Gastroesophageal sphincter (tissue), 4 donors: Measurements from ENCODE around the gene KCTD3. TPM values are rescaled to one million over a fixed set of nuclear protein-coding genes. Genes with fewer than 3 reads are reported as not detected.

Experiments
- ATAC-seq: fragments of 150-250 bp; one replicate; pipeline ENCODE4 v1.9.1; 2016; ENCODE audit warnings: mild to moderate bottlenecking, moderate library complexity
- H3K27ac ChIP-seq, 4 donors: fragments of 200-600 bp; sonication (generic) in 3 of 4; 1 replicate in 3 of 4; 2 replicates in 1 of 4; pipeline ENCODE4 v1.5.1; 2016 to 2019
- H3K27me3 ChIP-seq: fragments of 200-600 bp; sonication (generic); one replicate; pipeline ENCODE4 v1.5.1; 2019
- H3K36me3 ChIP-seq, 2 donors: fragments of 200-600 bp; sonication (generic); one replicate each; pipeline ENCODE4 v1.5.1; 2019; ENCODE audit warnings: control low read depth in 1 of 2
- H3K4me1 ChIP-seq, 3 donors: fragments of 200-600 bp; sonication (generic); 1 replicate in 2 of 3; 2 replicates in 1 of 3; pipeline ENCODE4 v1.5.1; 2016 to 2019; ENCODE audit warnings: control low read depth in 2 of 3
- H3K4me3 ChIP-seq, 2 donors: fragments of 200-600 bp; sonication (generic); one replicate each; pipeline ENCODE4 v1.5.1; 2019; ENCODE audit warnings: mild to moderate bottlenecking in 1 of 2, moderate library complexity in 1 of 2
- H3K9me3 ChIP-seq, 3 donors: fragments of 200-600 bp; sonication (generic); one replicate each; pipeline ENCODE4 v1.5.1; 2017 to 2019; ENCODE audit warnings: control low read depth in 2 of 3
- EP300 ChIP-seq: sonication (generic); formaldehyde crosslinking; IDR thresholded peaks from one replicate; pipeline ENCODE4 v1.6.1; 2017; ENCODE audit warnings: antibody characterized with exemption, mild to moderate bottlenecking
- POLR2A ChIP-seq, 2 donors: fragments of 450-650 bp; IDR thresholded peaks; one replicate each; pipeline ENCODE4 v1.6.1; 2017; ENCODE audit warnings: antibody characterized with exemption in 2 of 2, mild to moderate bottlenecking in 2 of 2, moderate library complexity in 1 of 2
- POLR2AphosphoS5 ChIP-seq: sonication (generic); formaldehyde crosslinking; IDR thresholded peaks from one replicate; pipeline ENCODE4 v1.6.1; 2017; ENCODE audit warnings: antibody characterized with exemption
- WGBS, 2 donors: methylation state at CpG; one replicate each; pipeline ENCODE4 v1.1.5; 2018; ENCODE audit warnings: low coverage in 1 of 2; 5-methylcytosine and 5-hydroxymethylcytosine counted together
- total RNA-seq, 4 donors: library from RNA; depleted of rRNA; stranded (reverse); fragments of >200 nt; gene quantifications; one replicate each; pipeline ENCODE4 v1.1.0, GENCODE V29; 2016
- TF ChIP-seq, protein P1 (sequence below), 4 experiments: fragments of 200-600 bp in 2 of 4; fragments of 450-650 bp in 2 of 4; sonication (generic) in 1 of 4; IDR thresholded peaks; one replicate each; pipeline ENCODE4 v1.5.1; 2017 to 2019; ENCODE audit warnings: antibody characterized with exemption in 4 of 4, mild to moderate bottlenecking in 2 of 4, moderate library complexity in 2 of 4

The KCTD3 gene
- total RNA-seq, 4 donors from 2014 or later: 67.9 to 77.3 (median 73.9) TPM

DNA sequence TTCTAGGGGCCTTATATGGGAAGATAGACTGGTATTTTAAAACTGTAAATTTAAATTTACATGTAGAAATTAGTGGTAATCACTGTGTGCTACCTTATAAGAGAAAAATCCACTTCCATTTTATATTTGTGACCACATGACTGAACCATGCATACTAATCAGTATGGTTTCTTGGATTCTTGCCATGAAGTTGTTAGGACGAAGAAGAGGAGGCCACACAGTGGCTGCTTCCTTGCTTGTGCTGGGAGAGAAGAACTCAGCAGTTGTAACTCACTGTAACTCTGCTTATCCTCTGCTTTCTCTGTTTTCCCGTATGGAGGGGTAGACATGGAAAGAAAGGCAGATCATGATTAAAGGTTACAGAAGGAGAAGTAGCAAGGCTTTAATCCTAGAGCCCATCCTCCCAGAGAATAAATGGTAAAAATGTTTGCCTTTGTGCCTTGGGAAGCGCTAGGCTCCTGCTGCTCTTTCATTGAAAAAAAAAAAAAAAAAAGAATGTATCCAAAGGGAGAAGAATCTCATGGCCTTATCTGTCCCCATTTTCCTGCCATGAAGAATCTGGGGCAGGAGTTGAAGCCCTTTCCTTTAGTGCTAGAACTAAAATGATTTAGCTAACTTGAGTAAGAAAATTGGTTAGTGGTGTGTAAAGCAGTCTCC is 32.4 kb downstream of the KCTD3 start:
- Histone ChIP-seq H3K27me3 (no peaks in the 10 kb centered on the region), H3K4me3 (no peak overlapping the region), H3K4me1 (peaks cover 0 to 35% (median 2%) of the 10 kb centered on the region in 3 donors), H3K27ac (no peak overlapping the region), H3K9me3 (no peaks in the 10 kb centered on the region), H3K36me3 (peaks cover 0 to 41% of the 10 kb centered on the region in 2 donors)
- 50 to 52% methylated on average over 3 of the region's 3 CpGs for WGBS, 2 donors
- TF ChIP-seq POLR2A (IDR thresholded peaks at IDR 0.05) (no peak), EP300 (no peak), POLR2AphosphoS5 (no peak)
- TF ChIP-seq, protein P1, sequence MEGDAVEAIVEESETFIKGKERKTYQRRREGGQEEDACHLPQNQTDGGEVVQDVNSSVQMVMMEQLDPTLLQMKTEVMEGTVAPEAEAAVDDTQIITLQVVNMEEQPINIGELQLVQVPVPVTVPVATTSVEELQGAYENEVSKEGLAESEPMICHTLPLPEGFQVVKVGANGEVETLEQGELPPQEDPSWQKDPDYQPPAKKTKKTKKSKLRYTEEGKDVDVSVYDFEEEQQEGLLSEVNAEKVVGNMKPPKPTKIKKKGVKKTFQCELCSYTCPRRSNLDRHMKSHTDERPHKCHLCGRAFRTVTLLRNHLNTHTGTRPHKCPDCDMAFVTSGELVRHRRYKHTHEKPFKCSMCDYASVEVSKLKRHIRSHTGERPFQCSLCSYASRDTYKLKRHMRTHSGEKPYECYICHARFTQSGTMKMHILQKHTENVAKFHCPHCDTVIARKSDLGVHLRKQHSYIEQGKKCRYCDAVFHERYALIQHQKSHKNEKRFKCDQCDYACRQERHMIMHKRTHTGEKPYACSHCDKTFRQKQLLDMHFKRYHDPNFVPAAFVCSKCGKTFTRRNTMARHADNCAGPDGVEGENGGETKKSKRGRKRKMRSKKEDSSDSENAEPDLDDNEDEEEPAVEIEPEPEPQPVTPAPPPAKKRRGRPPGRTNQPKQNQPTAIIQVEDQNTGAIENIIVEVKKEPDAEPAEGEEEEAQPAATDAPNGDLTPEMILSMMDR (IDR thresholded peaks at IDR 0.05): no peak
- no peak for ATAC-seq

DNA sequence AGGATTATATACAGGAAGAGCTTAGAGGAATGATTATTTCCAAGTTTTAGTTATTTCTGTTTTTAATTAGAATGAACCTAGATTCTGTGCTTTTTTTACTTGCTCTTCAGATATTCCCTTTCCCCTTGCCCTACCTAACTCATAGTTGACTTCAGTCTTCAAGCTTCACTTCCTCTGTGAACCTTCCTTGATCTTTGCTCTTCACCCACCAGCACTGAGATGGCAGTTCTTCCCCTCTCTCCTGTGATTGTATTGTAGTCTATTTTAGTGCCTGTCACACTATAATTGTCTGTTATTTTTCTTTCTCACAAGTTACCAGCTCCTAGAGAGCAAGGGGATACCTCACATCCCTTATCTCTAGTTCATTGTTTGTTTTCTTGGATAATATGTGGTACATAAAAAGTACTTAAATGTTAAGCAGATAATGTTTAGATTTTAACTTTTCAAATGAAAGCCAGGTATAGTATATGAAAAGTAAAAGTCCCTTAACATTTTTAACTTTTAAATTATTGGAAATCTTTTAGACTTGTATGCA is 33.2 kb downstream of the KCTD3 start:
- H3K27ac ChIP-seq: no peak overlapping the region
- H3K4me1 ChIP-seq: peaks cover 0 to 30% (median 0%) of the 10 kb centered on the region in 3 donors
- H3K27me3 ChIP-seq: no peaks in the 10 kb centered on the region
- ATAC-seq: no peak
- H3K4me3 ChIP-seq: no peak overlapping the region
- no peaks in the 10 kb centered on the region for H3K9me3 ChIP-seq
- no peak for TF ChIP-seq POLR2A (IDR thresholded peaks at IDR 0.05)
- TF ChIP-seq POLR2AphosphoS5: no peak
- TF ChIP-seq EP300: no peak
- TF ChIP-seq, protein P1 (IDR thresholded peaks at IDR 0.05): no peak
- peaks cover 0 to 40% of the 10 kb centered on the region in 2 donors for H3K36me3 ChIP-seq

DNA sequence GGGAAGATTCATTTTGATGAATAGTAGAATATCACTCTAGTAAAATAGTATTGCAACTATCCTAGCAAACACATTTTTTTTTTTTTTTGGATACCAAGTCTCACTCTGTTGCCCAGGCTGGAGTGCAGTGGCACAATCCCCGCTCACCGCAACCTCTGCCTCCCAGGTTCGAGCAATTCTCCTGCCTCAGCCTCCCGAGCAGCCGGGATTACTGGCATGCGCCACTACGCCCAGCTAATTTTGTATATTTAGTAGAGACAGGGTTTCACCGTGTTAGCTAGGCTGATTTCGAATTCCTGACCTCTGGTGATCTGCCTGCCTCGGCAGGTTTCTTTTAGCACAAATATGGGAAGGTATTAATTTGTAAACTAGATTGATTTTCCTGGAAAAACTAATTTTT is 33.8 kb downstream of the KCTD3 start:
- Histone ChIP-seq H3K36me3 (peaks cover 0 to 40% of the 10 kb centered on the region in 2 donors), H3K4me1 (peaks cover 0 to 32% (median 0%) of the 10 kb centered on the region in 3 donors), H3K27me3 (no peaks in the 10 kb centered on the region), H3K27ac (no peak overlapping the region), H3K4me3 (no peak overlapping the region), H3K9me3 (no peaks in the 10 kb centered on the region)
- WGBS, 2 donors: 81 to 94% methylated on average over 10 of the region's 10 CpGs
- TF ChIP-seq, protein P1 (IDR thresholded peaks at IDR 0.05): no peak
- TF ChIP-seq POLR2AphosphoS5 (no peak), POLR2A (IDR thresholded peaks at IDR 0.05) (no peak), EP300 (no peak)
- ATAC-seq: no peak

DNA sequence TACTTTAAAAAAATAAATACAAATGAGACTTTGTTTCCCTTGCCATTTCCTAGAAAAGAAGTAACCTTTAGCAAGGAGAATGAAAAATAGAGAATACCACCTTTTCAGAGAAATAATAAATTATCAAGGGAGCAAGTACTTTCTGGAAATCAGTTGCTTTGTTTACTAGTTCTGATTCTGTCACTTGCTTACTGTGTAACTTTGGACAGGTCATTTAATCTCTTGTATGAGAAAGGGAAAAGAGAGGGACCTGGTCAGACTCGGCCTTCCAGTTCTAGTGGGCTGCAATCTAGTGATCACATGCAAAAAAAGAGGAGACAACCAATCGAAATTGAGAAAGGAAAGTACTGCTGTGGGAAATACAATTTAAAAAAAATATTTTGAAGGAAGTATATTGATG is 34.2 kb downstream of the KCTD3 start:
- no peak for ATAC-seq
- Histone ChIP-seq H3K4me1 (peaks cover 0 to 36% (median 0%) of the 10 kb centered on the region in 3 donors), H3K27me3 (no peaks in the 10 kb centered on the region), H3K9me3 (no peaks in the 10 kb centered on the region), H3K4me3 (no peak overlapping the region), H3K36me3 (peaks cover 0 to 40% of the 10 kb centered on the region in 2 donors), H3K27ac (no peak overlapping the region)
- TF ChIP-seq, protein P1 (IDR thresholded peaks at IDR 0.05): no peak
- no peak for TF ChIP-seq POLR2AphosphoS5
- no peak for TF ChIP-seq EP300
- no peak for TF ChIP-seq POLR2A (IDR thresholded peaks at IDR 0.05)
- 72 to 100% methylated on average over 2 of the region's 2 CpGs for WGBS, 2 donors

DNA sequence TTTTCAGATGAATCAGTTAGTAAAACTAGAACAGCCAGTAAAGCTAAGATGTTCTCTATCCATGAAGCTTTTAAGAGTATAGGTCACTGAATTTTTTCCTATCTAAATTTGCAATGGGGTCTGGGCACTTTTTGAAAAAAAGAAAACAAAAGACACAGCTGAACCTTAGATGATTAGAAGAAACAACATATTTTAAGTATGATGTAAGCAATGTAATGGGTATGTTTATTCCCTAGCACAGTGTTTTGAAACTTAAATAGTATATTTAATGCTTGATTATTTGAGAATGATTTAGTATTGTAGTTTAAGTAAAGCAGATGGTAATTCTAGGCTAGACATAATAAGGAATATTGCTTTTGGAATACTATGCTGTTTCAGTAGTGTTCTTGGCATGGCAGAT is 36.2 kb downstream of the KCTD3 start:
- Histone ChIP-seq H3K4me3 (no peak overlapping the region), H3K36me3 (peaks cover 0 to 30% of the 10 kb centered on the region in 2 donors), H3K4me1 (peaks cover 0 to 38% (median 0%) of the 10 kb centered on the region in 3 donors), H3K27ac (no peak overlapping the region), H3K9me3 (no peaks in the 10 kb centered on the region), H3K27me3 (no peaks in the 10 kb centered on the region)
- no peak for TF ChIP-seq POLR2AphosphoS5
- TF ChIP-seq, protein P1 (IDR thresholded peaks at IDR 0.05): no peak
- no peak for TF ChIP-seq EP300
- no peak for TF ChIP-seq POLR2A (IDR thresholded peaks at IDR 0.05)
- no peak for ATAC-seq
